ENCODE measurements around the gene DVL3. TPM values are rescaled to one million over a fixed set of nuclear protein-coding genes. Genes with fewer than 3 reads are reported as not detected.
"Not testable (repeated sequence)": the region's sequence is repeated elsewhere in the genome, so short reads cannot be mapped to it uniquely, and the experiment has no call there.

DVL3 gene
- 10 to 100 TPM; 43.5 to 66.1 TPM for total RNA-seq

- no peaks in the 10 kb centered on the region for H3K9me3 ChIP-seq
- peak within 1 kb of the TSS; percentile 79 to 95 for H3K4me3 ChIP-seq
- DNase-seq (ENCODE audit: low spot score): no peak
- TF ChIP-seq CTCF (IDR thresholded peaks at IDR 0.05): no peak
- no peaks in the 10 kb centered on the region for H3K36me3 ChIP-seq
- no peaks in the 10 kb centered on the region for H3K27me3 ChIP-seq
- peak within 1 kb of the TSS; percentile 88 to 89 for H3K27ac ChIP-seq
- H3K4me1 ChIP-seq: peaks cover 0 to 50% of the 10 kb centered on the region in 2 donors
These were observed at the start of gene DVL3 for GRCh38 chr3:184154885-184155643. DVL3 (plus strand) TSS chr3:184155377; CDS start chr3:184155636, 259 bp downstream.

- no peaks in the 10 kb centered on the region for H3K9me3 ChIP-seq
- no peak for TF ChIP-seq CTCF (IDR thresholded peaks at IDR 0.05)
- H3K4me1 ChIP-seq: no peaks in the 10 kb centered on the region
- no peak overlapping the region for H3K27ac ChIP-seq
- H3K4me3 ChIP-seq: no peak overlapping the region
- H3K27me3 ChIP-seq: no peaks in the 10 kb centered on the region
- DNase-seq (ENCODE audit: low spot score): no peak
- H3K36me3 ChIP-seq: no peaks in the 10 kb centered on the region
These were observed 44.9 kb upstream of the DVL3 start for GRCh38 chr3:184110316-184110725.

GRCh38 chr3:184116017-184116416 lies 39.2 kb upstream of the DVL3 start:
- Histone ChIP-seq H3K36me3 (no peaks in the 10 kb centered on the region), H3K4me3 (no peak overlapping the region), H3K27me3 (no peaks in the 10 kb centered on the region), H3K4me1 (no peaks in the 10 kb centered on the region), H3K27ac (no peak overlapping the region), H3K9me3 (no peaks in the 10 kb centered on the region)
- DNase-seq (ENCODE audit: low spot score): no peak
- TF ChIP-seq CTCF (IDR thresholded peaks at IDR 0.05): no peak

- H3K4me1 ChIP-seq: no peaks in the 10 kb centered on the region
- H3K27me3 ChIP-seq: no peaks in the 10 kb centered on the region
- DNase-seq (ENCODE audit: low spot score): no peak
- no peaks in the 10 kb centered on the region for H3K36me3 ChIP-seq
- H3K4me3 ChIP-seq: no peak overlapping the region
- no peaks in the 10 kb centered on the region for H3K9me3 ChIP-seq
- H3K27ac ChIP-seq: no peak overlapping the region
- no peak for TF ChIP-seq CTCF (IDR thresholded peaks at IDR 0.05)
These were observed 37.5 kb upstream of the DVL3 start for GRCh38 chr3:184117636-184118035.

- H3K27me3 ChIP-seq; DNase-seq (ENCODE audit: low spot score); H3K4me1 ChIP-seq; H3K4me3 ChIP-seq; H3K9me3 ChIP-seq; H3K36me3 ChIP-seq; H3K27ac ChIP-seq: not testable (repeated sequence)
These were observed 34.1 kb upstream of the DVL3 start for GRCh38 chr3:184121031-184121430.

GRCh38 chr3:184126006-184126405 lies 29.2 kb upstream of the DVL3 start:
- DNase-seq (ENCODE audit: low spot score): no peak
- no peak overlapping the region for H3K27ac ChIP-seq
- H3K4me3 ChIP-seq: no peak overlapping the region
- H3K27me3 ChIP-seq: no peaks in the 10 kb centered on the region
- no peaks in the 10 kb centered on the region for H3K4me1 ChIP-seq
- no peaks in the 10 kb centered on the region for H3K9me3 ChIP-seq
- no peaks in the 10 kb centered on the region for H3K36me3 ChIP-seq
- no peak for TF ChIP-seq CTCF (IDR thresholded peaks at IDR 0.05)

Data from right atrium auricular region (tissue), 2 donors.